ENCODE measurements around the gene JAGN1. TPM values are rescaled to one million over a fixed set of nuclear protein-coding genes. Genes with fewer than 3 reads are reported as not detected.
"Not testable (repeated sequence)": the region's sequence is repeated elsewhere in the genome, so short reads cannot be mapped to it uniquely, and the experiment has no call there.

Gene JAGN1
- total RNA-seq, 1 donor from 2014 or later: 32.7 TPM

- Histone ChIP-seq H3K4me1 (peaks cover 8% of the 10 kb centered on the region), H3F3A (ENCODE audit: low read depth) (peaks cover 5% of the 10 kb centered on the region), H3K79me2 (ENCODE audit: low read depth) (peaks cover 6% of the 10 kb centered on the region), H4K20me1 (ENCODE audit: low read depth) (no peaks in the 10 kb centered on the region), H2AFZ (replicated peaks) (no peak overlapping the region), H3K9me3 (ENCODE audit: low read depth) (no peaks in the 10 kb centered on the region), H3K27me3 (peaks cover under 1% of the 10 kb centered on the region), H3K27ac (no peak overlapping the region), H3K36me3 (no peaks in the 10 kb centered on the region), H3K4me3 (no peak overlapping the region), H3K4me2 (no peak overlapping the region), H3K9ac (no peak overlapping the region)
- Mint-ChIP-seq H3K36me3 (peaks cover 10% of the 10 kb centered on the region), H3K4me1 (peaks cover 28% of the 10 kb centered on the region), H3K9me3 (no peaks in the 10 kb centered on the region), H3K27me3 (ENCODE audit: insufficient read depth, low read depth) (peaks cover 3% of the 10 kb centered on the region), H3K27ac (no peak overlapping the region), H3K4me3 (no peak overlapping the region)
- no peak for DNase-seq (ENCODE audit: low spot score)
- TF ChIP-seq EZH2phosphoT487 (IDR thresholded peaks at IDR 0.05) (no peak), CTCF (IDR thresholded peaks at IDR 0.05) (no peak), EZH2 (IDR thresholded peaks at IDR 0.05) (no peak)
These were observed 47.3 kb downstream of the JAGN1 start for GRCh38 chr3:9937486-9938238.

- TF ChIP-seq EZH2phosphoT487 (IDR thresholded peaks at IDR 0.05) (no peak), CTCF (IDR thresholded peaks at IDR 0.05) (no peak), EZH2 (IDR thresholded peaks at IDR 0.05) (no peak)
These were observed 48.6 kb downstream of the JAGN1 start for GRCh38 chr3:9938966-9939365.

GRCh38 chr3:9939906-9940305 lies 49.5 kb downstream of the JAGN1 start:
- H3K27me3 ChIP-seq; H3K27me3 Mint-ChIP-seq (ENCODE audit: insufficient read depth, low read depth); H3K27ac Mint-ChIP-seq; H3K4me3 ChIP-seq; H3K27ac ChIP-seq; DNase-seq (ENCODE audit: low spot score); H3K79me2 ChIP-seq (ENCODE audit: low read depth); H3K4me2 ChIP-seq; H3K9me3 ChIP-seq (ENCODE audit: low read depth); H3K36me3 ChIP-seq; H3K4me1 ChIP-seq; H3K9me3 Mint-ChIP-seq; H3K4me3 Mint-ChIP-seq; H4K20me1 ChIP-seq (ENCODE audit: low read depth); H3K9ac ChIP-seq; H2AFZ ChIP-seq (replicated peaks); H3F3A ChIP-seq (ENCODE audit: low read depth): not testable (repeated sequence)
- Mint-ChIP-seq H3K4me1 (peaks cover 16% of the 10 kb centered on the region), H3K36me3 (peaks cover 10% of the 10 kb centered on the region)

More at GRCh38 chr3:9938966-9939365, 48.6 kb downstream of the JAGN1 start:
- no peak overlapping the region for H3K4me2 ChIP-seq
- Mint-ChIP-seq H3K4me3 (no peak overlapping the region), H3K9me3 (no peaks in the 10 kb centered on the region), H3K4me1 (peaks cover 26% of the 10 kb centered on the region), H3K27ac (no peak overlapping the region), H3K36me3 (peaks cover 10% of the 10 kb centered on the region), H3K27me3 (ENCODE audit: insufficient read depth, low read depth) (peaks cover 3% of the 10 kb centered on the region)
- H2AFZ ChIP-seq (replicated peaks): no peak overlapping the region
- H3K9ac ChIP-seq: no peak overlapping the region
- no peak overlapping the region for H3K4me3 ChIP-seq
- no peaks in the 10 kb centered on the region for H4K20me1 ChIP-seq (ENCODE audit: low read depth)
- peaks cover 6% of the 10 kb centered on the region for H3K79me2 ChIP-seq (ENCODE audit: low read depth)
- H3K4me1 ChIP-seq: peaks cover 8% of the 10 kb centered on the region
- H3F3A ChIP-seq (ENCODE audit: low read depth): no peaks in the 10 kb centered on the region
- no peaks in the 10 kb centered on the region for H3K27me3 ChIP-seq
- H3K9me3 ChIP-seq (ENCODE audit: low read depth): no peaks in the 10 kb centered on the region
- H3K27ac ChIP-seq: no peak overlapping the region
- no peak for DNase-seq (ENCODE audit: low spot score)
- H3K36me3 ChIP-seq: no peaks in the 10 kb centered on the region

GRCh38 chr3:9940746-9941145 lies 50.3 kb downstream of the JAGN1 start:
- Histone ChIP-seq H3K9ac (no peak overlapping the region), H3K27ac (no peak overlapping the region), H3K36me3 (no peaks in the 10 kb centered on the region), H3F3A (ENCODE audit: low read depth) (peaks cover 4% of the 10 kb centered on the region), H4K20me1 (ENCODE audit: low read depth) (no peaks in the 10 kb centered on the region), H3K4me1 (no peaks in the 10 kb centered on the region), H3K27me3 (no peaks in the 10 kb centered on the region), H3K4me3 (no peak overlapping the region), H3K79me2 (ENCODE audit: low read depth) (no peaks in the 10 kb centered on the region), H2AFZ (replicated peaks) (no peak overlapping the region), H3K4me2 (no peak overlapping the region), H3K9me3 (ENCODE audit: low read depth) (no peaks in the 10 kb centered on the region)
- no peak for TF ChIP-seq EZH2phosphoT487 (IDR thresholded peaks at IDR 0.05)
- TF ChIP-seq CTCF (IDR thresholded peaks at IDR 0.05): no peak
- no peak for TF ChIP-seq EZH2 (IDR thresholded peaks at IDR 0.05)
- Mint-ChIP-seq H3K27me3 (ENCODE audit: insufficient read depth, low read depth) (peaks cover 7% of the 10 kb centered on the region), H3K9me3 (no peaks in the 10 kb centered on the region), H3K36me3 (peaks cover 8% of the 10 kb centered on the region), H3K4me1 (peaks cover 11% of the 10 kb centered on the region), H3K4me3 (no peak overlapping the region), H3K27ac (no peak overlapping the region)
- no peak for DNase-seq (ENCODE audit: low spot score)
